WTC11 (cell line): ENCODE results near the gene PLXNA3. TPM values are rescaled to one million over a fixed set of nuclear protein-coding genes. Genes with fewer than 3 reads are reported as not detected.

Source experiments
- ATAC-seq: fragments of 200-7000 bp; cut with Tn5 transposase; 2 replicates; pipeline ENCODE4 v1.10.0; 2021; ENCODE audit warnings: mild to moderate bottlenecking, moderate library complexity
- CTCF ChIA-PET: fragments of 300-600 bp; sonication (Branson Sonifier 250); formaldehyde crosslinking; loops from one replicate; lab custom pipeline; 2021; ENCODE audit warnings: antibody characterized with exemption; lab: Charles Lee
- POLR2A ChIA-PET: fragments of 350-600 bp; sonication (Branson Sonifier 250); formaldehyde crosslinking; loops from one replicate; lab custom pipeline; 2021; ENCODE audit warnings: antibody characterized with exemption; lab: Charles Lee
- DNase-seq: peaks from one replicate; pipeline ENCODE4 v3.0.0; 2021; ENCODE audit warnings: low spot score
- H3K27ac Mint-ChIP-seq: 2 replicates; pipeline ENCODE4 v1.8.0; 2021; ENCODE audit warnings: mixed read lengths
- H3K27me3 Mint-ChIP-seq: 2 replicates; pipeline ENCODE4 v1.8.0; 2021; ENCODE audit warnings: low read depth, mild to moderate bottlenecking, moderate library complexity, mixed read lengths
- H3K36me3 Mint-ChIP-seq: 2 replicates; pipeline ENCODE4 v1.8.0; 2021; ENCODE audit warnings: mixed read lengths
- H3K4me1 Mint-ChIP-seq: 2 replicates; pipeline ENCODE4 v1.8.0; 2022; ENCODE audit warnings: mixed read lengths
- H3K4me3 Mint-ChIP-seq: 2 replicates; pipeline ENCODE4 v1.8.0; 2021; ENCODE audit warnings: mild to moderate bottlenecking, moderate library complexity, mixed read lengths
- H3K9me3 Mint-ChIP-seq: 2 replicates; pipeline ENCODE4 v1.8.0; 2021; ENCODE audit warnings: mixed read lengths
- CBFB ChIP-seq: sonication (generic); formaldehyde crosslinking; IDR thresholded peaks from 2 replicates; pipeline ENCODE4 v1.8.1; 2022; ENCODE audit warnings: mild to moderate bottlenecking, low read depth, missing genetic modification reagents
- CDX4 ChIP-seq: fragments of 250-450 bp; sonication (Bioruptor Pico); IDR thresholded peaks from 2 replicates; pipeline ENCODE4 v1.9.0; 2021; ENCODE audit warnings: moderate library complexity, mild to moderate bottlenecking, inconsistent platforms, borderline replicate concordance
- ELF4 ChIP-seq: sonication (generic); formaldehyde crosslinking; IDR thresholded peaks from 2 replicates; pipeline ENCODE4 v1.8.1; 2022; ENCODE audit warnings: low read depth, mild to moderate bottlenecking, moderate library complexity, missing genetic modification reagents
- ERG ChIP-seq: fragments of 250-450 bp; sonication (Bioruptor Pico); IDR thresholded peaks from 2 replicates; pipeline ENCODE4 v1.8.0; 2021; ENCODE audit warnings: mild to moderate bottlenecking
- ESRRA ChIP-seq: sonication (generic); formaldehyde crosslinking; IDR thresholded peaks from 2 replicates; pipeline ENCODE4 v1.8.1; 2022; ENCODE audit warnings: mild to moderate bottlenecking, missing genetic modification reagents, borderline replicate concordance
- FOXK1 ChIP-seq: sonication (generic); formaldehyde crosslinking; IDR thresholded peaks from 2 replicates; pipeline ENCODE4 v1.8.0; 2022; ENCODE audit warnings: mild to moderate bottlenecking, moderate library complexity, missing genetic modification reagents
- FOXP1 ChIP-seq: sonication (generic); formaldehyde crosslinking; IDR thresholded peaks from 2 replicates; pipeline ENCODE4 v1.8.0; 2022; ENCODE audit warnings: missing genetic modification reagents, mild to moderate bottlenecking, moderate library complexity, borderline replicate concordance
- GABPB1 ChIP-seq: sonication (generic); formaldehyde crosslinking; IDR thresholded peaks from 2 replicates; pipeline ENCODE4 v1.8.1; 2023; ENCODE audit warnings: mild to moderate bottlenecking, missing genetic modification reagents
- GTF2I ChIP-seq: fragments of 250-450 bp; sonication (Bioruptor Pico); conservative IDR thresholded peaks from 2 replicates; pipeline ENCODE4 v1.4.0; 2021; ENCODE audit warnings: mild to moderate bottlenecking
- HMGA2 ChIP-seq: fragments of 250-450 bp; sonication (Bioruptor Pico); IDR thresholded peaks from 2 replicates; pipeline ENCODE4 v1.4.0; 2021; ENCODE audit warnings: mild to moderate bottlenecking, moderate library complexity
- NFYB ChIP-seq: sonication (generic); formaldehyde crosslinking; conservative IDR thresholded peaks from 2 replicates; pipeline ENCODE4 v1.8.0; 2022; ENCODE audit warnings: low read depth, missing genetic modification reagents
- NR2C2 ChIP-seq: sonication (generic); formaldehyde crosslinking; IDR thresholded peaks from 2 replicates; pipeline ENCODE4 v1.8.0; 2022; ENCODE audit warnings: mild to moderate bottlenecking, missing genetic modification reagents
- SMAD3 ChIP-seq: sonication (generic); formaldehyde crosslinking; IDR thresholded peaks from 2 replicates; pipeline ENCODE4 v1.8.0; 2022; ENCODE audit warnings: missing genetic modification reagents, mild to moderate bottlenecking, borderline replicate concordance
- TEAD1 ChIP-seq: sonication (generic); formaldehyde crosslinking; IDR thresholded peaks from 2 replicates; pipeline ENCODE4 v1.8.0; 2022; ENCODE audit warnings: mild to moderate bottlenecking, missing genetic modification reagents
- ZNF121 ChIP-seq: sonication (generic); formaldehyde crosslinking; IDR thresholded peaks from 2 replicates; pipeline ENCODE4 v1.8.0; 2023; ENCODE audit warnings: missing genetic modification reagents
- ZNF396 ChIP-seq: fragments of 250-450 bp; sonication (Bioruptor Pico); IDR thresholded peaks from 2 replicates; pipeline ENCODE4 v1.8.0; 2021; ENCODE audit warnings: mild to moderate bottlenecking, moderate library complexity, borderline replicate concordance
- ZNF425 ChIP-seq: fragments of 250-450 bp; sonication (Bioruptor Pico); conservative IDR thresholded peaks from 2 replicates; pipeline ENCODE4 v1.9.0; 2021; ENCODE audit warnings: mild to moderate bottlenecking
- ZNF532 ChIP-seq: fragments of 250-450 bp; sonication (Bioruptor Pico); IDR thresholded peaks from 2 replicates; pipeline ENCODE4 v1.9.0; 2021; ENCODE audit warnings: mild to moderate bottlenecking, borderline replicate concordance
- total RNA-seq: library from RNA; stranded (reverse); gene quantifications from 3 replicates; pipeline ENCODE4 v1.2.3, GENCODE V29; 2021

The PLXNA3 gene
- total RNA-seq, 1 experiment from 2014 or later = 26.6 TPM

- no peak for TF ChIP-seq ERG (CRISPR knock-in tag)
- no peak for TF ChIP-seq HMGA2 (CRISPR knock-in tag)
These were observed 14.9 kb downstream of the PLXNA3 start (continued) for GRCh38 chrX:154472685-154473632.

- no peaks in the 10 kb centered on the region for H3K9me3 Mint-ChIP-seq
- POLR2A ChIA-PET = no interaction called here
- no peak for ATAC-seq
- no peak for TF ChIP-seq FOXP1 (CRISPR knock-in tag)
- no peak for TF ChIP-seq ZNF396 (CRISPR knock-in tag)
- no peak for TF ChIP-seq CBFB (CRISPR knock-in tag)
- TF ChIP-seq CDX4 (CRISPR knock-in tag) = no peak
- TF ChIP-seq SMAD3 (CRISPR knock-in tag) = no peak
- TF ChIP-seq ZNF532 (CRISPR knock-in tag) = no peak
- no peak for TF ChIP-seq FOXK1
- TF ChIP-seq GABPB1 = no peak
- no peak for TF ChIP-seq ESRRA (CRISPR knock-in tag)
- no peak for TF ChIP-seq NFYB (CRISPR knock-in tag)
- no peak for TF ChIP-seq GTF2I (CRISPR knock-in tag)
- no peak for TF ChIP-seq ZNF121 (CRISPR knock-in tag)
- no peak for TF ChIP-seq TEAD1 (CRISPR knock-in tag)
- TF ChIP-seq, all 79 proteins: peak for 0
- peaks cover 2% of the 10 kb centered on the region; the same call in 1 of the 2 replicates for H3K27me3 Mint-ChIP-seq
- H3K36me3 Mint-ChIP-seq = peaks cover 2% of the 10 kb centered on the region; the same call in 1 of the 2 replicates
- CTCF ChIA-PET = interaction anchor here (0.7 kb wide), 1 partner anchor 53 kb away, joined by 3 read pairs; no protein-coding TSS in a partner anchor
- no peak overlapping the region for H3K27ac Mint-ChIP-seq
- H3K4me3 Mint-ChIP-seq = no peak overlapping the region
- H3K4me1 Mint-ChIP-seq = no peaks in the 10 kb centered on the region
- DNase-seq = no peak
These were observed 15.6 kb downstream of the PLXNA3 start for GRCh38 chrX:154473683-154474082.

GRCh38 chrX:154476821-154477220 is 18.7 kb downstream of the PLXNA3 start:
- POLR2A ChIA-PET = no interaction called here
- H3K9me3 Mint-ChIP-seq = no peaks in the 10 kb centered on the region
- H3K4me1 Mint-ChIP-seq = peaks cover 3% of the 10 kb centered on the region; the same call in 1 of the 2 replicates
- no peak overlapping the region for H3K4me3 Mint-ChIP-seq
- CTCF ChIA-PET = interaction anchor here (1.2 kb wide), 1 partner anchor 50 kb away, joined by 3 read pairs; no protein-coding TSS in a partner anchor
- no peak for ATAC-seq
- no peak for DNase-seq
- no peaks in the 10 kb centered on the region; the same call in 1 of the 2 replicates for H3K36me3 Mint-ChIP-seq
- peaks cover 2% of the 10 kb centered on the region; the same call in 1 of the 2 replicates for H3K27me3 Mint-ChIP-seq
- no peak for TF ChIP-seq CBFB (CRISPR knock-in tag)
- no peak for TF ChIP-seq ELF4 (CRISPR knock-in tag)
- TF ChIP-seq ZNF425 (CRISPR knock-in tag) = no peak
- no peak for TF ChIP-seq NR2C2 (CRISPR knock-in tag)
- H3K27ac Mint-ChIP-seq = no peak overlapping the region
